ENCODE measurements around the gene SLC47A1.
"Not testable (repeated sequence)": the region's sequence is repeated elsewhere in the genome, so short reads cannot be mapped to it uniquely, and the experiment has no call there.

The SLC47A1 gene

GRCh38 chr17:19495828-19496528 lies 37.7 kb upstream of the SLC47A1 start:
- DNase-seq (ENCODE audit: low spot score), result no peak
- TF ChIP-seq CTCF (IDR thresholded peaks at IDR 0.05; ENCODE audit: extremely low read depth, missing control alignments), result no peak

GRCh38 chr17:19497624-19498023 lies 36.0 kb upstream of the SLC47A1 start:
- no peak for DNase-seq (ENCODE audit: low spot score)
- TF ChIP-seq CTCF (IDR thresholded peaks at IDR 0.05; ENCODE audit: extremely low read depth, missing control alignments), result no peak

- no peak for TF ChIP-seq CTCF (IDR thresholded peaks at IDR 0.05; ENCODE audit: extremely low read depth, missing control alignments)
- no peak for DNase-seq (ENCODE audit: low spot score)
Measured at GRCh38 chr17:19501219-19501618, 32.4 kb upstream of the SLC47A1 start.

GRCh38 chr17:19502517-19502916 lies 31.1 kb upstream of the SLC47A1 start:
- no peak for TF ChIP-seq CTCF (IDR thresholded peaks at IDR 0.05; ENCODE audit: extremely low read depth, missing control alignments)
- DNase-seq (ENCODE audit: low spot score), result no peak

- not testable (repeated sequence) for DNase-seq (ENCODE audit: low spot score)
Measured at GRCh38 chr17:19505561-19505960, 28.1 kb upstream of the SLC47A1 start.

GRCh38 chr17:19507775-19508576 lies 25.7 kb upstream of the SLC47A1 start:
- peak; percentile 89 for DNase-seq (ENCODE audit: low spot score)
- no peak for TF ChIP-seq CTCF (IDR thresholded peaks at IDR 0.05; ENCODE audit: extremely low read depth, missing control alignments)

- DNase-seq (ENCODE audit: low spot score), result no peak
- TF ChIP-seq CTCF (IDR thresholded peaks at IDR 0.05; ENCODE audit: extremely low read depth, missing control alignments), result no peak
Measured at GRCh38 chr17:19508577-19508867, 25.1 kb upstream of the SLC47A1 start.

- DNase-seq (ENCODE audit: low spot score), result not testable (repeated sequence)
Measured at GRCh38 chr17:19509281-19509852, 24.3 kb upstream of the SLC47A1 start.
